NCI-H1436 (cell line): ENCODE results near the gene IHH.

Source experiments
- DNase-seq: peaks from one replicate; lab custom pipeline; 2025; lab: John Stamatoyannopoulos, UW

IHH gene

GRCh38 chr2:219037783-219038499 lies 22.8 kb downstream of the IHH start:
- no peak for DNase-seq

- DNase-seq = no peak
Observed at GRCh38 chr2:219035942-219036341, 24.8 kb downstream of the IHH start.

GRCh38 chr2:219034823-219035222 lies 25.9 kb downstream of the IHH start:
- no peak for DNase-seq

GRCh38 chr2:219032051-219032745 lies 28.5 kb downstream of the IHH start:
- no peak for DNase-seq

- no peak for DNase-seq
Observed at GRCh38 chr2:219031005-219031738, 29.5 kb downstream of the IHH start.

- no peak for DNase-seq
Observed at GRCh38 chr2:219030177-219030940, 30.4 kb downstream of the IHH start.

- peak; percentile 76 for DNase-seq
Observed at GRCh38 chr2:219029829-219030165, 30.9 kb downstream of the IHH start.

- DNase-seq = no peak
Observed at GRCh38 chr2:219028996-219029828, 31.5 kb downstream of the IHH start.

- no peak for DNase-seq
Observed at GRCh38 chr2:219028141-219028540, 32.6 kb downstream of the IHH start.

- no peak for DNase-seq
Observed at GRCh38 chr2:219027511-219028055, 33.1 kb downstream of the IHH start.

GRCh38 chr2:219026946-219027345 lies 33.8 kb downstream of the IHH start:
- DNase-seq = no peak

- no peak for DNase-seq
Observed at GRCh38 chr2:219025637-219026585, 34.8 kb downstream of the IHH start.

GRCh38 chr2:219024059-219024458 lies 36.7 kb downstream of the IHH start:
- DNase-seq = no peak

- no peak for DNase-seq
Observed at GRCh38 chr2:219023045-219023605, 37.6 kb downstream of the IHH start.

- DNase-seq = no peak
Observed at GRCh38 chr2:219022616-219023015, 38.1 kb downstream of the IHH start.

- DNase-seq = no peak
Observed at GRCh38 chr2:219022041-219022440, 38.7 kb downstream of the IHH start.

- no peak for DNase-seq
Observed at GRCh38 chr2:219021591-219021990, 39.1 kb downstream of the IHH start.

GRCh38 chr2:219020604-219021365 lies 39.9 kb downstream of the IHH start:
- DNase-seq = no peak

GRCh38 chr2:219019436-219019835 lies 41.3 kb downstream of the IHH start:
- DNase-seq = no peak
